Measurements from ENCODE around the gene CCN2.
"Not testable (repeated sequence)": the region's sequence is repeated elsewhere in the genome, so short reads cannot be mapped to it uniquely, and the experiment has no call there.

CCN2 gene

GRCh38 chr6:131908787-131909186 is 42.4 kb downstream of the CCN2 start:
- not testable (repeated sequence) for DNase-seq

GRCh38 chr6:131903734-131904133 is 47.4 kb downstream of the CCN2 start:
- not testable (repeated sequence) for DNase-seq

- DNase-seq: not testable (repeated sequence)
These were observed 49.8 kb downstream of the CCN2 start for GRCh38 chr6:131901326-131901873.

- DNase-seq: no peak
These were observed 50.9 kb downstream of the CCN2 start for GRCh38 chr6:131900231-131900630.

- DNase-seq: no peak
These were observed 52.5 kb downstream of the CCN2 start for GRCh38 chr6:131898718-131899117.

All from NCI-H146 (cell line).